COLO829 (cell line): Measurements from ENCODE around the gene XRN2.
A peak's percentile ranks its signal among the peaks of the same experiment; 100 is the strongest.

Experiments
- DNase-seq: peaks from one replicate; pipeline ENCODE4 v3.0.0; 2012; ENCODE audit warnings: low spot score

Gene XRN2

DNA sequence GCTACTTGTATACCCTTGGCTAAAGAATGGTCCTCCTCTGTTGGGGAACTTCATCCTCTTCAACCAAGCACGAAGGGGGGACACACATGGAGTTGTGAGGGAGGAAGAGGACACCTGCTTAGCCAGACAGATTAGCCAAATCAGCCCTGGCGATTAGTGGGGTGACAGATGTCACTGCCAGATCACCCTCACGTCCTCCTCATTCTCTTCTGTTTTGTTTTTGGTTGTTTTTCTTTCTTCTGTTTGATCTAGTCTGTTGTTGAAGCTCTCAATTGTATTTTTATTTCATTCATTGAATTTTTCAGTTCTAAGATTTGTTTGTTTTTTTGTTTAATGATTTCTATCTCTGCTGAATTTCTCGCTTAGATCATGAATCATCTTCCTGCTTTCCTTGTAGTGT is 121.7 kb downstream of the XRN2 start:
- DNase-seq, result no peak

DNA sequence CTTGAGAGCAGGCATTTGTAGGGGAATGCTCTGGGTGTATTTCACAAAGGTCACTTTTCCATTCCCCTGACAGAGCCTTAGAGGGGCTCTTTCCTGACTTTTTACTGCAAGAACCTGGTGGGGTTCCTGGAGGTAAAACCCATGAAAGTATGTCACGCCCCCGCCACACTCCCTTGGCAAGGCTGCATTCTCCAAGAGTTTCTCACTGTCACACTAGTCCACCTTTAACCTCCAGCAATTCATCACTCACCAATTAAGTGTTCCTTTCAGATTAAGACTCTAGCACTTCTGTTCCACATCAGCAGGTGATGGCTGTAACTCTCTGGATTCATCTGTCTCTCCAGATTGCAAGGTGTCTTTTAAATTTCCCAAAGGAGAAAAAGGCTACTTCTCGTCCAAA is 126.9 kb downstream of the XRN2 start:
- no peak for DNase-seq

DNA sequence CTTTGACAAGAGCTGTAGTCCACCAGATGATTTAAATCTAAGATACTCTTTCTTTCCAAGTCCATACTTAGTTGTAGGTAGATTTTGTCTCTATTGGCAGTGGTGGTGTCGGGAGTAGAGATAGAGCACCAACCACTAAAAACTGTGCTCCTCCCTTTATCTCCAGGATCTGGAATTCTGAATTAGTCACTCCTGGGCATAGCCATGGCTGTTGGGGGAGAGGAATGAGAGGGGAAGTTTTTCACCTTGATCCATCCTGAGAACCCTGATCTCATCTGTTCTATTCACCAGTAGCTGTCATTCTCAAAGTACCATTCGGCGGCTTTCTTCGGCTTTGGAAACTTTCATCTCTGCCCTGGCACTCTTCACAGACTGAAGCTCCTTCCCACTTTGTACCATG is 129.8 kb downstream of the XRN2 start:
- DNase-seq, result no peak

DNA sequence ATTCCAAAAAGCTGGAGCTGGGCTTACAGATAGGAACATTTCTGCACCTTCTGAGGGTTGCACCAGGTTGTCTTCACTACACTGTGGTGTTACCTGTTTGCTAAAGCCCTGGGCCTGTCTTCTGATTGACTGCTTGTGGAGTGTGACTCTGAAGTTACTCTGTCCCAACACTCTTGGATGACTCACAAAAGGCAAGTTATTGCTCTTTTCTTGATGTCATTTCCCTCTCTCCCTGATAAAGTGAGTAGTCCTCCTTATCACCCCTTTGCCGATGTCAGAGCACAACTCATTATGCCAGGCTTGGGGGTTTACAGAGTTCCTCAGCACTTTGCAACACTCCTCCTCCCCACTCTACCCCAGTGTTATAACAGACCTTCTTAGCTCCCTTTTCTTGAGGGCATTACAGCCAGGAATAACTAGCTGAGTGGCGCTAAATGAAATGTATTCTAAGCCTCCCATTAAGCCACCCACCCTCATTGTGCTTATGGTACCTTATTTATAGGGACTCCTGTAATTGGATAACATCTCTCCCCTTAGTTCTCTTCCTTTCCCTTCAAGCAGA is 130.3 kb downstream of the XRN2 start:
- DNase-seq, result no peak

DNA sequence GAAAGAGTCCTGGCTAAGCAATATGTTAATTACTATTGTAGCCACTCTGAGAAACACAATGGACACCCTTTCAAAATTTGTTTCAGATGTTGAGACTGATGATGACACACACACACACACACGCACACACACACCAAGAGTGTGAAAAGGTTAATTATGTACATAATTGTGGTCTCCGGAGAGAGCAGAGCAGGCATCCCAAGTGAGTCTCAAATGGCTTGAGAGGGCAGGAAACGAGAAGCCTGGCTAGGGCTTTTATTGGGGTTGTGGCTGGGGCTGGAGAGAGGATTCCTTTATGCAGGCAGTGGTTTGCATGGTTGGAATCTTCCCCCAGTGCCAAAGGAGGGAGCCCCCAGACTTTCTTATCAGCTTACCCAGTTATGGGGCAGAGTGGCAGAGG is 132.4 kb downstream of the XRN2 start:
- no peak for DNase-seq

DNA sequence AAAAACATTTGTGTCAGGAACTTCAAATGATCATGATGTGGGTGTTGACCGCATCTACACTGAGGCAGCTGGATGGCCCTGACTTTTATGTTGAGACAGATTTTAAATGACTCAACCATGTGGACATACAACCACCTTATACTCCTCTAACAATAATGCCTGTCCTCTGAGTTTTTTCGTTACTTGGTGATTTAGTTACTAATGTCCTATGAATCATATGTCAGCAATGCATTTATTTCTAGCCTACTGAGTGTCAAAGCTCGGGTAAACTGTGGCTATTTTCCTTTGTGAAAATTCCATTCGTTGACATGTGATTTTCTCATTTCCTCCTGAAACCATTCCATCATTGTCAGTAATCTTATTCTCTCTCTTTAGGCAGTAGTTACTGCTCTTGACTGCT is 133.1 kb downstream of the XRN2 start:
- peak; percentile 95 for DNase-seq

DNA sequence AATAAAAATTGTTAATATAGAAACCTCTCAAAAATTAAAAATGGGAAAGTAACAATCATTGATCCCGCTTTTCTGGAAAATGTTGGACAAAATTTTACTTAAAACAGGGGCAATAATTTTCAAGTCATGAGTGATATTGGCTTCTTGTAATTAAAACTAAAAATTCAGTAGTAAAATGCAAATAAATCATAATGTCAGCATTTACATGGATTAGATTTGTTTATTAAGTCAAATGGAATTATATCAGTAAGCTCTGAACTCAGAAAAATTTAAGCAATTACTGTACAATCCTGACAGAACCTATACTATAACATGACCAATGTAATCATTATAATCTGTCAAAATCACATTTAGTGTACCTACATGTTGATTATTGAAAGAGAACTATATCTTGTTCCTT is 134.1 kb downstream of the XRN2 start:
- DNase-seq, result no peak

DNA sequence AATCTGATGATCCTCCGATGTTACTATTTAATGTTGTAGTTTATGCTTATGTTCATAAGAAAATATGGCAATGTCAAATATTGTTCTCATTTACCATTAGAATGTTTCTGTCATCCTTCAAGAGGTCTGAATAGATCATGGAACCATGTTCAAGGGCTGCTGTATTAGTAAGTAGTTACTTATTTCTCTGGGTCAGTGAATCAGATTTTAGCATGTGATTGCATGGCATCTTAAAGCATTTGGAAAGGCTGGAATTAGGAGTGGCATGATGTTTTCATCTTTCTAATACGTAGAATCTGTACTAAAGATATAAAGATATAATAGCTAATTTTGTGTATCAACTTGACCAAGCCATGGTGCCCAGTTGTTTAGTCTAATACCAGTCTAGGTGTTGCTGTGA is 134.7 kb downstream of the XRN2 start:
- no peak for DNase-seq
